Loucy (cell line): ENCODE data around the gene PUS7.

ENCODE experiments used
- CTCF ChIP-seq: fragments of 200-600 bp; sonication (generic); conservative IDR thresholded peaks from 2 replicates; pipeline ENCODE4 v1.5.1; 2014; ENCODE audit warnings: mild to moderate bottlenecking, antibody characterized with exemption, low read length
- EZH2phosphoT487 ChIP-seq: fragments of 200-600 bp; IDR thresholded peaks from 2 replicates; pipeline ENCODE4 v1.6.1; 2018; ENCODE audit warnings: antibody characterized with exemption, mild to moderate bottlenecking, moderate library complexity, borderline replicate concordance

- TF ChIP-seq CTCF = no peak
- no peak for TF ChIP-seq EZH2phosphoT487
These were observed 108.1 kb downstream of the PUS7 start for GRCh38 chr7:105413887-105414437.
